GM12872 (cell line): Measurements from ENCODE around the gene NRXN2.

Experiments used
- CTCF ChIP-seq: IDR thresholded peaks from 3 replicates; pipeline ENCODE4 v1.5.1; 2011; ENCODE audit warnings: low read depth, mild to moderate bottlenecking, low read length, moderate library complexity; ENCODE audit not compliant: insufficient read depth

Gene NRXN2

GRCh38 chr11:64675450-64676260, 47.3 kb downstream of the NRXN2 start:
- TF ChIP-seq CTCF: no peak

GRCh38 chr11:64674774-64675173, 48.2 kb downstream of the NRXN2 start:
- no peak for TF ChIP-seq CTCF

- TF ChIP-seq CTCF: no peak
These were observed 49.7 kb downstream of the NRXN2 start for GRCh38 chr11:64673279-64673678.

DNA sequence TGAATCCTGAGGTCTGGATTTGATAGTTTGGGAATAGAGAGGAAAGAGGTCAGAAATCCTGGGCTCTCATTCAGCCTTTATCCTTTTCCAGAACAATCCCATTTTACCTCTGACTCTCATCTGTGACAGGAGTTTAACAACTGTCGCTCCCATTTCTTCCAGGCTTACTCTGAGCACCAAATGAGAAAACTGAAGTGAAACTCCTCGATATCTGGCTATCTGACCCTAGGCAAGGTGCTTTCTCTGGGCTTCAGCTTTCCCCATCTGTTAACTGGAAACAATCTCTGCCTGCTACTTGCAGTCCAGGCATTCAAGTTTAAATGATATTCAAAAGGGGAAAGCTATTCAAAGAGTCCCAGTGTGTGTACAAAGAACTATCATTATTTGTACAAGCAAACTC, 50.1 kb downstream of the NRXN2 start:
- no peak for TF ChIP-seq CTCF

- TF ChIP-seq CTCF: no peak
These were observed 52.0 kb downstream of the NRXN2 start for GRCh38 chr11:64670975-64671374.

GRCh38 chr11:64667154-64667745, 55.7 kb downstream of the NRXN2 start:
- TF ChIP-seq CTCF: no peak

- no peak for TF ChIP-seq CTCF
These were observed 57.6 kb downstream of the NRXN2 start for GRCh38 chr11:64665411-64665821.
